ENCODE measurements around the gene RAB3A.

The RAB3A gene

GRCh38 chr19:18157465-18158063 lies 46.3 kb downstream of the RAB3A start (continued):
- TF ChIP-seq ZNF148 (tag by site-specific recombination; IDR thresholded peaks at IDR 0.05; ENCODE audit: borderline replicate concordance) (no peak), ZNF830 (tag by site-specific recombination; IDR thresholded peaks at IDR 0.05; ENCODE audit: low read depth) (no peak), ZNF558 (tag by site-specific recombination; IDR thresholded peaks at IDR 0.05) (no peak), ZNF23 (tag by site-specific recombination; IDR thresholded peaks at IDR 0.05; ENCODE audit: borderline replicate concordance) (no peak), ZNF513 (tag by site-specific recombination; IDR thresholded peaks at IDR 0.05) (no peak), ZBTB10 (tag by site-specific recombination; IDR thresholded peaks at IDR 0.05) (peak; percentile 93), ZNF394 (tag by site-specific recombination; IDR thresholded peaks at IDR 0.05; ENCODE audit: borderline replicate concordance) (no peak), TRIM28 (IDR thresholded peaks at IDR 0.05; ENCODE audit: borderline replicate concordance, low read length) (no peak; the same call in 1 of the 2 replicates), ZNF184 (tag by site-specific recombination; IDR thresholded peaks at IDR 0.05) (no peak), ZFP3 (tag by site-specific recombination; IDR thresholded peaks at IDR 0.05; ENCODE audit: low read depth) (no peak), ZBTB1 (tag by site-specific recombination; IDR thresholded peaks at IDR 0.05) (no peak)

GRCh38 chr19:18156841-18157464 lies 46.9 kb downstream of the RAB3A start:
- H3K4me1 ChIP-seq (ENCODE audit: control insufficient read depth, insufficient read depth, low read length), result peaks cover 12% of the 10 kb centered on the region
- POLR2A ChIA-PET, result interaction anchor here (0.6 to 1.0 kb wide), 3 partner anchors 58 to 125 kb away, joined by 3 to 5 read pairs (median 4); partner anchors contain the start of gene JUND
- H3K27ac ChIP-seq (ENCODE audit: extremely low read depth, low read depth, low read length), result peak overlapping the region; percentile 85
- no peak overlapping the region for H3K4me3 ChIP-seq (ENCODE audit: low read depth, low read length)
- CTCF ChIA-PET, result interaction anchor here (2.5 kb wide), 1 partner anchor 11 kb away, joined by 8 read pairs; no protein-coding TSS in a partner anchor
- H3K36me3 ChIP-seq (ENCODE audit: control insufficient read depth in 2 of 2, insufficient read depth in 1 of 2, low read length in 2 of 2), result peaks cover 0 to 30% of the 10 kb centered on the region in 2 experiments; a peak in 2 of 3 replicates
- H3K9me3 ChIP-seq (ENCODE audit: control insufficient read depth, insufficient read depth, low read depth, low read length), result no peaks in the 10 kb centered on the region
- TF ChIP-seq KLF1 (tag by site-specific recombination; IDR thresholded peaks at IDR 0.05), result peak; percentile 83
- no peak for TF ChIP-seq YY2 (tag by site-specific recombination; IDR thresholded peaks at IDR 0.05)
- peak; percentile 100 for TF ChIP-seq ZNF341 (tag by site-specific recombination; IDR thresholded peaks at IDR 0.05; ENCODE audit: low read depth)
- TF ChIP-seq ZBTB10 (tag by site-specific recombination; IDR thresholded peaks at IDR 0.05), result no peak
- no peak for TF ChIP-seq ZNF433 (tag by site-specific recombination; IDR thresholded peaks at IDR 0.05; ENCODE audit: low read depth)
- peak; percentile 56; the same call in 1 of the 2 replicates for TF ChIP-seq KLF8 (tag by site-specific recombination; IDR thresholded peaks at IDR 0.05)
- peak; percentile 84 for TF ChIP-seq WT1 (tag by site-specific recombination; IDR thresholded peaks at IDR 0.05)
- no peak for TF ChIP-seq ZBTB7A (tag by site-specific recombination; IDR thresholded peaks at IDR 0.05; ENCODE audit: low read depth)
- TF ChIP-seq ZNF391 (tag by site-specific recombination; IDR thresholded peaks at IDR 0.05; ENCODE audit: borderline replicate concordance, low read depth), result no peak
- TF ChIP-seq ZNF16 (tag by site-specific recombination; IDR thresholded peaks at IDR 0.05; ENCODE audit: low read depth), result no peak
- peak; percentile 89 for TF ChIP-seq ZBTB17 (tag by site-specific recombination; IDR thresholded peaks at IDR 0.05)
- TF ChIP-seq IKZF3 (tag by site-specific recombination; IDR thresholded peaks at IDR 0.05), result peak; percentile 65; the same call in 1 of the 2 replicates
- TF ChIP-seq PRDM4 (tag by site-specific recombination; IDR thresholded peaks at IDR 0.05), result 0 out of 2 replicates have a peak, but pooled peaks have one; percentile 33

Measured in HEK293 (cell line).